T-cell (primary cell): ENCODE data around the gene RAB10. TPM values are rescaled to one million over a fixed set of nuclear protein-coding genes. Genes with fewer than 3 reads are reported as not detected.

Experiments used
- ATAC-seq, 4 experiments: fragments of 200-7000 bp in 3 of 4; fragments of 150-1000 bp in 1 of 4; cut with Tn5 transposase; replicated peaks in 1 of 4; 1 replicate in 3 of 4; 2 replicates in 1 of 4; pipeline ENCODE4 v1.10.0; 2021; ENCODE audit warnings: moderate library complexity in 3 of 4, mild to moderate bottlenecking in 2 of 4, moderate number of reproducible peaks in 1 of 4
- CTCF ChIA-PET, 2 donors: fragments of 300-600 bp; sonication (Branson Sonifier 250); formaldehyde crosslinking; loops; one replicate each; lab custom pipeline; 2022; ENCODE audit warnings: antibody characterized with exemption in 2 of 2; lab: Charles Lee
- POLR2A ChIA-PET, 2 donors: fragments of 300-600 bp; sonication (Branson Sonifier 250); formaldehyde crosslinking; loops; one replicate each; lab custom pipeline; 2022; ENCODE audit warnings: antibody characterized with exemption in 2 of 2; lab: Charles Lee
- DNase-seq, 35 experiments: peaks; one replicate each; pipeline versions ENCODE4 v3.0.0 to v3.0.0-alpha.2; 2013 to 2023
- H3K27ac ChIP-seq: one replicate; pipeline ENCODE4 v1.5.1; 2013; ENCODE audit warnings: low read length
- H3K27me3 ChIP-seq, 2 experiments: replicated peaks in 1 of 2; 1 replicate in 1 of 2; 2 replicates in 1 of 2; pipeline versions ENCODE4 v1.6.1 to v1.7.0; 2013; ENCODE audit warnings: low read length in 1 of 2, mixed read lengths in 1 of 2; ENCODE audit not compliant: control insufficient read depth in 2 of 2, insufficient read depth in 2 of 2; ENCODE audit errors: extremely low read depth in 1 of 2
- H3K36me3 ChIP-seq, 2 donors: 1 replicate in 1 of 2; 2 replicates in 1 of 2; pipeline versions ENCODE4 v1.6.1 to v1.7.0; 2013; ENCODE audit warnings: low read length in 1 of 2; ENCODE audit not compliant: control insufficient read depth in 2 of 2, insufficient read depth in 1 of 2; ENCODE audit errors: extremely low read depth in 1 of 2
- H3K4me1 ChIP-seq, 2 experiments: 1 replicate in 1 of 2; 2 replicates in 1 of 2; pipeline versions ENCODE4 v1.6.1 to v1.7.0; 2013; ENCODE audit warnings: low read length in 2 of 2, mixed read lengths in 1 of 2; ENCODE audit not compliant: insufficient read depth in 2 of 2, control insufficient read depth in 1 of 2; ENCODE audit errors: extremely low read depth in 1 of 2
- H3K4me3 ChIP-seq, 2 donors: 1 replicate in 1 of 2; 2 replicates in 1 of 2; pipeline versions ENCODE4 v1.5.1 to v1.7.0; 2013; ENCODE audit warnings: mild to moderate bottlenecking in 2 of 2, low read length in 1 of 2, moderate library complexity in 1 of 2; ENCODE audit not compliant: control insufficient read depth in 1 of 2; ENCODE audit errors: extremely low read depth in 1 of 2
- H3K9me3 ChIP-seq: 2 replicates; pipeline ENCODE4 v1.7.0; 2013
- H3K27ac Mint-ChIP-seq, 2 donors: one replicate each; pipeline ENCODE4 v1.8.0; 2020 to 2021; ENCODE audit warnings: mild to moderate bottlenecking in 2 of 2, mixed read lengths in 2 of 2
- H3K27me3 Mint-ChIP-seq, 2 donors: one replicate each; pipeline ENCODE4 v1.8.0; 2021 to 2022; ENCODE audit warnings: mixed read lengths in 2 of 2
- H3K36me3 Mint-ChIP-seq: one replicate; pipeline ENCODE4 v1.8.0; 2021; ENCODE audit warnings: mixed read lengths
- H3K4me1 Mint-ChIP-seq, 3 donors: one replicate each; pipeline ENCODE4 v1.8.0; 2020 to 2022; ENCODE audit warnings: mixed read lengths in 3 of 3, mild to moderate bottlenecking in 1 of 3
- H3K4me3 Mint-ChIP-seq, 3 donors: one replicate each; pipeline ENCODE4 v1.8.0; 2020 to 2022; ENCODE audit warnings: mild to moderate bottlenecking in 3 of 3, mixed read lengths in 3 of 3, moderate library complexity in 3 of 3
- H3K9me3 Mint-ChIP-seq, 3 donors: one replicate each; pipeline ENCODE4 v1.8.0; 2020 to 2022; ENCODE audit warnings: mixed read lengths in 3 of 3
- WGBS: methylation state at CpG from one replicate; pipeline ENCODE4 v1.1.5; 2013; ENCODE audit warnings: missing lambda C conversion rate; ENCODE audit not compliant: insufficient coverage; 5-methylcytosine and 5-hydroxymethylcytosine counted together
- total RNA-seq, 35 experiments: library from RNA in 6 of 35; stranded (reverse) in 6 of 35; fragments of 120-200 nt in 1 of 35; gene quantifications; one replicate each; pipeline versions ENCODE4 v1.2.1 to v1.2.4 and lab custom pipeline; 2013 to 2026

RAB10 gene
- total RNA-seq, 5 donors from 2014 or later (not counting 1 experiment from before 2014, with no cell fraction given): 35.0 to 78.7 (median 71.2) TPM

DNA sequence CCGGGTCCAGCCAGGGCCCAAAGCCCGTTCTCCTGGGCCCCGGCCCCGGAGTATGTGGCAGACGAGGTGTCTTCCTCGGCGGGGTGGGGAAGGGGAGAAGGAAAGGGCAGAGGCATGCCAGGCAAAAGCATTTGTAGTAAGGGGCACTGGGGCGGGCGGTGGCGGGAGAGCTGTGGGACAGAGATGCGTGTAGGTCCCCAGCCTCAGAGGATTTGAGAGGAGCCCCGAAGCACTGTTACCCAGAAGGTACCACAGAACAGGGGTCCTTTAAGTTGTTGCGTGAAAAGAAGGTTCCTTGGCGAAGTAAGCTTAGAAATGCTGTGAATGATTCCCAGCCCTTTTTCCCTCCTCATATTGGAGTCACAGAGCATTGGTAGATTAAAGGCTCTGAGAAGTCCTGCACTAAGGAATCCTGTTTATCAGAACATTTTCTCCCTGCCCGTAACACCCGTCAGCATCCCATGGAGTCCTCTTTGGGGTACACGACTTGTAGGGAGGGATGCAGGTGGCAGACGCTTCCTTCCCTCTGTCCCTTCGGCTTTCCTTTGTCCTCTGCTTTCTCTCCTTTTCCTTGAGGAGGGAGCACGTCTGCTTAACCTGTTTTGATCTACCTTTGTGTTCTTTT is 151.5 kb downstream of the RAB10 start:
- POLR2A ChIA-PET: interaction anchor here (0.5 kb wide), 2 partner anchors 66 to 355 kb away, joined by 4 to 13 read pairs; no protein-coding TSS in a partner anchor
- H3K27ac Mint-ChIP-seq: peak overlapping the region; percentile 61 to 72

DNA sequence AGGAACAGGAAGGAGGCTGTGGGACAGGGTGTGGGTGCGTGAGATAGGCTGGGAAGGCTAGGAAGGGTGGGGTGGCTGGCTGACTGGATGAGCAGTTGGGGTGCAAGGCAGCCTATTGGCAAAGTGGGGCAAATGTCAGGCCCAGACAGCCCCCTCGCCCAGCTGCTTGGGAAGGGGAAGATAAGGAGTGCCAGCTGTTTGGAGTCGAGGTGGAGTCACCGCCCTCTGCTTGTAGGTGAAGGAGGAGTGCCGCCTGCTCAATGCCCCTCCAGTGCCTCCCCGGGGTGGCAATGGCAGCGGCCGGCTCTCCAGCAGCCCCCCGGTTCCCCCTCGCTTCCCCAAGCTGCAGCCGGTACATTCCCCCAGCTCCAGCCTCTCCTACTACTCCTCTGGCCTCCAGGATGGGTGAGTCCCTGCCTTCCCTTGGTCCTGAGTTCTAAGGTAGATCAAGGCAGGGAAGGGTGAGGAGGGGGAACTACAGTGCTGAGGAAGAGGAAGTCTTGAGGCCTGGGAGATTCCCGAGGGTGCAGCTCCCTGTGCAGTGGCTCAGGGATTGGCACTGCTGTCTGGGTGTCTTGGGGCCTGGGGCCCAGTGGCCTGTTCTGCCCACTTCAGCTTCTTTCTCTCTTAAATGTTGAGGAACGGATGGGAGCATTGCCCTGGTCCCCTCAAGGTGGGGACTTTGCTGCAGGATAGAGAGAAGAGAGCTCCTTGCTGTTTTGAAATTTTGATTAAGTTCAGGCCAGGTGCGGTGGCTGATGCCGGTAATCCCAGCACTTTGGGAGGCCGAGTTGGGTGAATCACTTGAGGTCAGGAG is 152.3 kb downstream of the RAB10 start:
- Histone ChIP-seq H3K9me3 (no peaks in the 10 kb centered on the region), H3K27me3 (peaks cover 0 to 13% of the 10 kb centered on the region in 2 experiments), H3K4me3 (no peak overlapping the region), H3K4me1 (peaks cover 4 to 22% of the 10 kb centered on the region in 2 experiments), H3K36me3 (peaks cover 0 to 11% of the 10 kb centered on the region in 2 donors), H3K27ac (no peak overlapping the region)
- Mint-ChIP-seq H3K4me1 (peaks cover 14 to 23% (median 16%) of the 10 kb centered on the region in 3 donors), H3K27me3 (peaks cover 2 to 3% of the 10 kb centered on the region in 2 donors), H3K4me3 (peak overlapping the region; percentile 75 to 80 (median 79)), H3K9me3 (no peaks in the 10 kb centered on the region), H3K27ac (peak overlapping the region; percentile 25 to 72), H3K36me3 (peaks cover 4% of the 10 kb centered on the region)
- POLR2A ChIA-PET: no interaction called here
- no peak for DNase-seq
- WGBS: 94% methylated on average over 5 of the region's 16 CpGs
- CTCF ChIA-PET: interaction anchor here (0.5 to 2.4 kb wide), 2 partner anchors 62 to 194 kb away, joined by 5 to 13 read pairs; no protein-coding TSS in a partner anchor
- no peak for ATAC-seq

More for the DNA sequence above, 151.5 kb downstream of the RAB10 start:
- ATAC-seq: no peak
- no peak overlapping the region for H3K27ac ChIP-seq
- CTCF ChIA-PET: interaction anchor here (0.5 to 2.4 kb wide), 6 partner anchors 61 to 307 kb away, joined by 4 to 13 read pairs (median 6); partner anchors contain the start of genes ASXL2 (in 1 of the 2) and RAB10 (in 1 of the 2)
- H3K4me1 ChIP-seq: peaks cover 4 to 22% of the 10 kb centered on the region in 2 experiments
- H3K36me3 ChIP-seq: peaks cover 0 to 5% of the 10 kb centered on the region in 2 donors
- Mint-ChIP-seq H3K36me3 (no peaks in the 10 kb centered on the region), H3K4me1 (peaks cover 14 to 23% (median 16%) of the 10 kb centered on the region in 3 donors), H3K9me3 (no peaks in the 10 kb centered on the region), H3K27me3 (peaks cover 5 to 9% of the 10 kb centered on the region in 2 donors), H3K4me3 (peak overlapping the region; percentile 75 to 80 (median 79))
- no peaks in the 10 kb centered on the region for H3K9me3 ChIP-seq
- 39% methylated on average over 12 of the region's 20 CpGs for WGBS
- no peak for DNase-seq
- peak overlapping the region; percentile 53 to 62 for H3K4me3 ChIP-seq
- H3K27me3 ChIP-seq: peaks cover 0 to 19% of the 10 kb centered on the region in 2 experiments

Other genes starting within 250 kb of the RAB10 start
- 10 to 100 TPM; 36.3 to 53.2 (median 48.3) TPM for gene ASXL2, start 155.6 kb upstream of the RAB10 start, total RNA-seq
- gene KIF3C, start 51.6 kb upstream of the RAB10 start, total RNA-seq: 1 to 10 TPM; 3.3 to 8.6 (median 6.9) TPM
- 1 to 10 TPM; 2.9 to 9.1 (median 5.2) TPM for gene GAREM2, start 139.0 kb downstream of the RAB10 start, total RNA-seq
- 10 to 100 TPM; 76.1 to 95.8 (median 91.9) TPM for gene HADHA, start 210.5 kb downstream of the RAB10 start, total RNA-seq
- gene HADHB, start 210.9 kb downstream of the RAB10 start, total RNA-seq: 10 to 100 TPM; 44.4 to 62.9 (median 54.3) TPM